ENCODE measurements around the gene TLX2. TPM values are rescaled to one million over a fixed set of nuclear protein-coding genes. Genes with fewer than 3 reads are reported as not detected.

Gene TLX2
- total RNA-seq, 1 donor from 2014 or later = 0.10 TPM

DNA sequence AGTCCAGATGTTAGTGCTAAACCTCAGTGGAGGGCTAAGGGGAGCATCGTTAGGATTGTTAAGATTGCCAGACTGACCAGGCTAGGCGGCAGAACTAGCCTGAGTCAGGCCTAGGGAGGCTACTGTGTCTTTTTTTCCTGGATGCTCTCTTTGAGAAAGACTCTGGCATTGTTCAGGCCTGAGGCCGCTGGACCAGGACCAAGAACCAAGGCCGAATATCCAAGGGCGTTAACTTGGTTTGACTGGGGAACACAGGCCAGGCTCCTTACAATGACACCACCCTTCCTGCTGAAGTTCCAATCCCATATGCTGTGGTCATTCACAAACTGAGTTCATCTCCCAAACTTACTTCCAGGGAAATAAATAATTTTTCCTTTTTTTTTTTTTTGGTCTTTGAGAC, 26.0 kb downstream of the TLX2 start:
- H3K4me3 Mint-ChIP-seq (ENCODE audit: unreplicated experiment) = no peak overlapping the region
- TF ChIP-seq, protein P1, sequence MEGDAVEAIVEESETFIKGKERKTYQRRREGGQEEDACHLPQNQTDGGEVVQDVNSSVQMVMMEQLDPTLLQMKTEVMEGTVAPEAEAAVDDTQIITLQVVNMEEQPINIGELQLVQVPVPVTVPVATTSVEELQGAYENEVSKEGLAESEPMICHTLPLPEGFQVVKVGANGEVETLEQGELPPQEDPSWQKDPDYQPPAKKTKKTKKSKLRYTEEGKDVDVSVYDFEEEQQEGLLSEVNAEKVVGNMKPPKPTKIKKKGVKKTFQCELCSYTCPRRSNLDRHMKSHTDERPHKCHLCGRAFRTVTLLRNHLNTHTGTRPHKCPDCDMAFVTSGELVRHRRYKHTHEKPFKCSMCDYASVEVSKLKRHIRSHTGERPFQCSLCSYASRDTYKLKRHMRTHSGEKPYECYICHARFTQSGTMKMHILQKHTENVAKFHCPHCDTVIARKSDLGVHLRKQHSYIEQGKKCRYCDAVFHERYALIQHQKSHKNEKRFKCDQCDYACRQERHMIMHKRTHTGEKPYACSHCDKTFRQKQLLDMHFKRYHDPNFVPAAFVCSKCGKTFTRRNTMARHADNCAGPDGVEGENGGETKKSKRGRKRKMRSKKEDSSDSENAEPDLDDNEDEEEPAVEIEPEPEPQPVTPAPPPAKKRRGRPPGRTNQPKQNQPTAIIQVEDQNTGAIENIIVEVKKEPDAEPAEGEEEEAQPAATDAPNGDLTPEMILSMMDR (IDR thresholded peaks at IDR 0.05) = no peak
- no peak for DNase-seq (ENCODE audit: low spot score)
- H3K9me3 Mint-ChIP-seq (ENCODE audit: low read depth) = no peaks in the 10 kb centered on the region
- H3K27me3 Mint-ChIP-seq (ENCODE audit: low read depth) = no peaks in the 10 kb centered on the region
- H3K27ac Mint-ChIP-seq (ENCODE audit: unreplicated experiment) = no peak overlapping the region
- no peaks in the 10 kb centered on the region for H3K4me1 Mint-ChIP-seq (ENCODE audit: low read depth)
- peaks cover 19% of the 10 kb centered on the region for H3K36me3 Mint-ChIP-seq (ENCODE audit: low read depth)

DNA sequence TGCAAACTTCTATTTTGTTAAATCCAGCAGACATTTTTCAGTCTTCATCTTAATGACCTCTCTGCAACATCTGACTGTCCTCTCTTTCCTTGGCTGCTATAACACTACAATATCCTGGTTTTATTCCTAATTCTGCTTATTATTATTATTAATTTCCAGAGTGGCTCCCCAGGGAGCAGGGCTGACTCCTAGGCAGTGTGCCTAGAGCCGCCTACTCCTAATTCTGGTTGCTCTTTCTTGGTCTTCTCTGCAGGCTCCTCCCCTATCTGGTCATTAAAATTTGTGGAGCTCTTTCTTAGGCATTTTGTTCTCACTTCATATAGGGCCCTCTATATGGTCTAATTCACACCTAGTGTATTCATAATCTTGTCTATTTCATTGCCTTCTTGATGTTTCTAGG, 28.7 kb downstream of the TLX2 start:
- peaks cover 2% of the 10 kb centered on the region for H3K4me1 Mint-ChIP-seq (ENCODE audit: low read depth)

DNA sequence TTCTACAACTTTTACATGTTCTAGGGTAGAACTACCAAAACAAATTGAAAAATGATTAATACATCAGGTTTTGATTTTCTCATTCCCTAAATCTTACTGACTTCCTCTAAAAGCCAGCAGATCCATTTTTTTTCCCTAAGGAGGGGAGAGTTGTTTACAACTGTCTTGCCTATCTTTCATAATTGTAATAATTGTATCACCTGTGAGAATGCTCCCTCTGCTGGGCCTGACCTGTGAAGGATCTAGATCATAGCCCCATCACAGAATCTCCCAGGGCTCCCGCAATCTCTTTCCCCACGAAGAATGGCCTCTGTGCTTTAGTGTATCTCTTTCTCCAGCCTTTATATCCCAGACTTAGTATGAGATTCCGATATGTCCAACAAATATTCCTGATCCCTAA, 30.4 kb downstream of the TLX2 start:
- no peak overlapping the region for H3K4me3 Mint-ChIP-seq (ENCODE audit: unreplicated experiment)
- no peaks in the 10 kb centered on the region for H3K9me3 Mint-ChIP-seq (ENCODE audit: low read depth)

More for the DNA sequence above, 28.7 kb downstream of the TLX2 start:
- no peak for DNase-seq (ENCODE audit: low spot score)
- Mint-ChIP-seq H3K27me3 (ENCODE audit: low read depth) (no peaks in the 10 kb centered on the region), H3K9me3 (ENCODE audit: low read depth) (no peaks in the 10 kb centered on the region), H3K36me3 (ENCODE audit: low read depth) (peaks cover 19% of the 10 kb centered on the region), H3K27ac (ENCODE audit: unreplicated experiment) (no peak overlapping the region), H3K4me3 (ENCODE audit: unreplicated experiment) (no peak overlapping the region)
- TF ChIP-seq, protein P1 (IDR thresholded peaks at IDR 0.05) = no peak

DNA sequence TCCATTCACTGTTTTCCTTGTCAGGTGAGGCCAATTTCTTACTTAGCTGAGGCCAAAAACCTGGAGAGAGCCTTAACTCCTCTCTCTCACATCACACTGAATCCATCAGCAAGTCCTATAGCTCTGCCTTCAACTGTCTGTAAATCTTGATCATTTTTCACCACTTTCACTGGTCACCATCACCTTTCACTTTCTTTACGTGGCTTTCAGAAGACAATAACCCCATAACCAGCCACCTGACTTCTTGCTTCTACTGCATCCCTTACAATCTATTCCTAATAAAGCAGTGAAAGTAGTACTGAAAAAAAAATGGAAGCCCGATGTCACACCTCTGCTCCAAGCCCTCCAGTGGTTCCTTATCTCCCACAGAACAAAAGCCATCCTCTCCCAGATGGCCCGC, 31.8 kb downstream of the TLX2 start:
- Mint-ChIP-seq H3K36me3 (ENCODE audit: low read depth) (peaks cover 14% of the 10 kb centered on the region), H3K27me3 (ENCODE audit: low read depth) (no peaks in the 10 kb centered on the region), H3K4me1 (ENCODE audit: low read depth) (peaks cover 28% of the 10 kb centered on the region), H3K4me3 (ENCODE audit: unreplicated experiment) (no peak overlapping the region), H3K27ac (ENCODE audit: unreplicated experiment) (no peak overlapping the region), H3K9me3 (ENCODE audit: low read depth) (no peaks in the 10 kb centered on the region)
- TF ChIP-seq, protein P1 (IDR thresholded peaks at IDR 0.05) = no peak
- no peak for DNase-seq (ENCODE audit: low spot score)

More for the DNA sequence above, 30.4 kb downstream of the TLX2 start:
- TF ChIP-seq, protein P1 (IDR thresholded peaks at IDR 0.05) = peak; percentile 17
- Mint-ChIP-seq H3K4me1 (ENCODE audit: low read depth) (peaks cover 14% of the 10 kb centered on the region), H3K36me3 (ENCODE audit: low read depth) (peaks cover 15% of the 10 kb centered on the region), H3K27ac (ENCODE audit: unreplicated experiment) (no peak overlapping the region), H3K27me3 (ENCODE audit: low read depth) (no peaks in the 10 kb centered on the region)
- no peak for DNase-seq (ENCODE audit: low spot score)

DNA sequence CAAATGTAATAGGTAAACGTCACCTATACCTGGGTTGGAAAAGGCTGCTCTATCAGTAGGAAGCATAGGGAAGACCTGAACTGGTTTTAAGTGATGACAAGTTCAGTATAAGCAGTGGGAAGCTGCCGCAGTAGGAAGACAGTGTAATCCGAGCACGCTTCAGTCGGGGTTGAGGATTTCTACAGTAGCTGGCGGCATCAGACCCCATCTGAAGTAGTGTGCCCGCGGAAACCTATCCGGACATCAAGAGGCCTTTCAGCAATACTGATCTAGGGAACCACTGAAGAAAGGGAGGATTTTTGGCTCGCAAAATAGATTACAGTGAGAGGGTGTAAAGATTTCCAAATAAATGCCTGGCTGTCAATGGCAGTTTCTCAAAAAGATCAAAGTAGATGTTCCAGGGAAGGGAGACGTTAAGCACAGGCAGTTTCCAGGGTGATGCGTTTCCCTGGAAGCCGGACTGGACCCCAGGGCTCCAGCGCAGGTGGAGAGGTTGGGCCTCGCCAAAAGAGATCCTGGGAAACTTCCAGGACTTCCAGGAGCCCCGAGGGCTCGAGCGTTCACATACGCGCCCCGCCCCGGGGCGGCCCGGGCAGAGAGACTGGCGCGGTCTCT, 34.1 kb downstream of the TLX2 start:
- peaks cover 15% of the 10 kb centered on the region for H3K36me3 Mint-ChIP-seq (ENCODE audit: low read depth)
- TF ChIP-seq, protein P1 (IDR thresholded peaks at IDR 0.05) = no peak
- peaks cover 49% of the 10 kb centered on the region for H3K4me1 Mint-ChIP-seq (ENCODE audit: low read depth)
- no peaks in the 10 kb centered on the region for H3K9me3 Mint-ChIP-seq (ENCODE audit: low read depth)
- H3K4me3 Mint-ChIP-seq (ENCODE audit: unreplicated experiment) = peak overlapping the region; percentile 70
- no peaks in the 10 kb centered on the region for H3K27me3 Mint-ChIP-seq (ENCODE audit: low read depth)
- no peak for DNase-seq (ENCODE audit: low spot score)
- peak overlapping the region; percentile 84 for H3K27ac Mint-ChIP-seq (ENCODE audit: unreplicated experiment)
